Astrocyte of the cerebellum (primary cell): ENCODE measurements around the gene C11orf68.

ENCODE experiments used
- DNase-seq: peaks from one replicate; pipeline ENCODE4 v3.0.0-alpha.2; 2011; ENCODE audit warnings: low read depth
- H3K4me3 ChIP-seq: 2 replicates; pipeline ENCODE4 v1.5.1; 2011; ENCODE audit warnings: mild to moderate bottlenecking, low read depth, low read length, moderate library complexity
- CTCF ChIP-seq: IDR thresholded peaks from 2 replicates; pipeline ENCODE4 v1.5.1; 2012; ENCODE audit warnings: low read length, low read depth, moderate library complexity, mild to moderate bottlenecking; ENCODE audit errors: missing control alignments
- in situ Hi-C: cut with HindIII; loops from 2 replicates; pipeline ENCODE4 v1.10.0; 2017; ENCODE audit warnings: low sequenced_read_pairs

Gene C11orf68

DNA sequence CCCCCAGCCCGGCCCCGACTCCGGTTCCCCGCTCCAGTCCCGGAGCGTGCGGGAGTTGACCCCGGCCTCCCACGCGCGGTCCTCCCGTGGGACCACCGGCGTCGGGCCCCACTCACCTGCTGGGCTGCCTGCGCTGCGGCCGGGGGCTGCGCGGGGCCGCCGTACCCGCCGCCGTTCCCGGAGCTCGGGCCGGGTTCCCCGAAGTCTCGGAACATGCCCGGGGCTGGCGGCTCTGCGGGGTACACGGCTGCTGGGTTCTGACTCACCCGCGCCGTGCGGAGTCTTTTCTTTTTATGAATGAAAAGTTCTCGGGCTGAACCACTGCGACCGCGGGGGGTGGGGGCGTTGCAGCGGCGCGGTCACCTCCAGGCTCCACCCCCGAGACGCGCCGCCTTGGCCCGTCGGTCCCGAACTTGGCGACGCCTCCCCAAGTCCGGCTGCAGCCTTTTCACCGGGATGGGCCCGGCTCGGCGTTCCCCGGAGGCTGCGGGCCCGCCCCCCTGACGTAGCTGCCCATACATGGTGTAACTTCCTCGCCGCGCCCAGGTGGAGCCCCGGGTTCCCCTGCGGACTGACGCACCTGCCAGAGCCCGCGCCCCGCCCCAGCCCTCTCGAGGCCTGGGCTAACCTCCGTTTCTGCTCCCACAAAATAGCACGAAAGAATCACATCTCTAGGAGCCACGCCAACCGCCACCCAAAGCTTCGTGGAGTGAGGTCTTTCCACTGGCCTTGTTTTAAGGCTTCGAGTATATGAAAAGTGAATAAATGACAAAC lies 18.6 kb downstream of the C11orf68 start, which contains the start of gene FOSL1:
Gene FOSL1 (minus strand): TSS at position 264 of the 774 bp plus-strand sequence. CDS start 49 bp downstream, at position 215.
- in situ Hi-C loops: no loop called here
- DNase-seq: peak; percentile 84
- peak within 1 kb of the TSS; percentile 70 for H3K4me3 ChIP-seq
- TF ChIP-seq CTCF: no peak

- DNase-seq: no peak
- TF ChIP-seq CTCF: no peak
- peak overlapping the region; percentile 70 for H3K4me3 ChIP-seq
- in situ Hi-C loops: no loop called here
These were observed 19.3 kb downstream of the C11orf68 start for GRCh38 chr11:65899356-65900124.

DNA sequence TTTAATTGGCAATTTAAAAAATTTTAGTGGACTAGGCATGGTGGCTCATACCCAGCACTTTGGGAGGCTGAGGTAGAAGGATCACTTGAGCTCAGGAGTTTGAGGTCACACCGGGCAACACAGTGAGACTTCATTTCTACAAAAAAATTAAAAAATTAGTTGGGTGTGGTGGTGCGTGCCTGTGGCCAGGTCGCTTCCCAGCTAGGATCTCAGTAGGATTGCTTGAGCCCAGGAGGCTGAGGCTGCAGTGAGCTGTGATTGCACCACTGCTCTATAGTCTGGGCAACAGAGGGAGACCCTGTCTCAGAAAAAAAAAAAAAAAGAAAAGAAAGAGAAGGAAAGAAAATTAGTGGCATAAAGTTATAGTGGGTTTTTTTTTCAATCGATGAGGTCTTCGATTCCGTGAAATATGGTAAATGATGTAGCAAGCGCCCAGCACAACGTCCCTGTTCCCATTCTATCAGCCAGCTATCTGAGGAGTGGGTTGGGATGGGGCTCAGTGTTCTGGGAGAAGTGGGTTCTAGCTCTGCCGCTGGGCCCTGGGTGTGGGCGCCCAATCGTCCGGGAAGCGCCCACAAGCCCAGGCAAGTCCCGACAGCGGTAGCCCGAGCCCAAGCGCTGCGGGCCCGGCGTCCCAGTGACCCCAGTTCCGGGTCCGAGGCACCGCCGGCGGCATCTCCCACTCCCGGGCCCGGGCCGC lies 20.1 kb downstream of the C11orf68 start:
- in situ Hi-C loops: no loop called here
- H3K4me3 ChIP-seq: peak overlapping the region; percentile 70
- no peak for TF ChIP-seq CTCF
- no peak for DNase-seq

- in situ Hi-C loops: no loop called here
- TF ChIP-seq CTCF: no peak
- no peak for DNase-seq
- H3K4me3 ChIP-seq: no peak overlapping the region
These were observed 21.8 kb downstream of the C11orf68 start for GRCh38 chr11:65897020-65897471.

DNA sequence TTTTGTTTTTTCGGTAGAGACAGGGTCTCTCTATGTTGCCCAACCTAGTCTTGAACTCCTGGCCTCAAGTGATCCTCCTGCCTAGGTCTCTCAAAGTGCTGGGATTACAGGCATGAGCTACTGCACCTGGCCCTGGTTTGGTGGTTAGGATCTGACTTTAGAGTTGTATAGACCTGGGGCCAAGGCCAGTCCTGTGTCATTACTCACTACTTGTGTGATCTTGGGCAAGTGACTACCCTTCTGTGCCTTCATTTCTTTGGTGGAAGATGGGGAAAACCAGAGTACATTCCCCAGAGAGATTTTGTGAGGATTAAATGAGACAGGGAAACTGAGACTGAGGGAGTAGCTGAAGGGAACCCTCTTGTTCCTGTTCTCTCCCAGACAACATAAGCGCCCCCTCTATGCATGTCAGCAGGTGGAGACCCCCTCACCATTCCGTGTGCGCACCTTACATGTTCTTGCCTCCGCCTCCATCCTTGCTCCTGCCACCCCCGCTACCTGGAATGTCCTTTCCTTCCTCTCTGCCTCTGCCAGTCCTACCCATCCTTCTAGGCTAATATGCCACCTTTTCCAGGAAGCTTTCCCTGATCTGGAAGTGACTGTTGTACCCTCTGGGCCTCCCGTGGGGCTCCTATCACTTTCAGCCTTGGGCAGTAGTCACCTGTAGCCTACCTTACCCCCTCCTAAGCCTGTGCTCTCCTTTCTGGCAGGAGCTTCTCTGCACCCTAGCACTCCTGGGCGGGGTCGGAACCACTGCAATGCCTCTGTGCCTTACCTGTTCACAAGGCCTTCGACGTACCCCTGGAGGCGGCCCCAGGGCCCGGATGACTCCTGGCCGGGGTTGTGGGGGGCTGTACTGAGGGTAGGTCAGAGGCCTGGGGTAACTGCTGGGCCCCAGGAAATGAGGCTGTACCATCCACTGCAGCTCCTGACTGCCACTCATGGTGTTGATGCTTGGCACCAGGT lies 22.5 kb downstream of the C11orf68 start:
- TF ChIP-seq CTCF: no peak
- in situ Hi-C loops: no loop called here
- no peak for DNase-seq
- H3K4me3 ChIP-seq: no peak overlapping the region
